ENCODE results near the gene CFAP141.
"Not testable (repeated sequence)": the region's sequence is repeated elsewhere in the genome, so short reads cannot be mapped to it uniquely, and the experiment has no call there.

CFAP141 gene

DNA sequence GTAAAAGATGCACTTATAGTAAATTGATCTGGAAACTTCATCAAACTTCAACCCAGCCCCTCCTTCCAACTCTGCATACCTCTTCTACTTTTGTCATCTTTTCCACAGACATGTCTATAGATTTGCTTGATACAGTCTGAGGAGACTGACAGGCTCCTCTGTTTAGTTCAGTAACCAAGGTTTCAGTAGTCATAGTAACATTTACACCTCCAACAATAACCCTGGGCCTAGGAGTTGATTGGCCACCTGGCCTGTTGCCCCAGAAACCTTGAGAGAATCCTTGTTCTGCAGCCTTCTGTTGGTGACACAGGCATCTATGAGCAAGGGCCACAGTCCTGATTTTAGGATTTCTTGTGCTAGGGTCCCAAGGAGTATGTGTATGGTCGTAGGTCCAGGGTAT lies at the start of gene CFAP141:
CFAP141 (minus strand) TSS at position 138 of the 400 bp plus-strand sequence; CDS start at position 112, 26 bp downstream.
- DNase-seq (ENCODE audit: low read depth in 2 of 2), result no peak

DNA sequence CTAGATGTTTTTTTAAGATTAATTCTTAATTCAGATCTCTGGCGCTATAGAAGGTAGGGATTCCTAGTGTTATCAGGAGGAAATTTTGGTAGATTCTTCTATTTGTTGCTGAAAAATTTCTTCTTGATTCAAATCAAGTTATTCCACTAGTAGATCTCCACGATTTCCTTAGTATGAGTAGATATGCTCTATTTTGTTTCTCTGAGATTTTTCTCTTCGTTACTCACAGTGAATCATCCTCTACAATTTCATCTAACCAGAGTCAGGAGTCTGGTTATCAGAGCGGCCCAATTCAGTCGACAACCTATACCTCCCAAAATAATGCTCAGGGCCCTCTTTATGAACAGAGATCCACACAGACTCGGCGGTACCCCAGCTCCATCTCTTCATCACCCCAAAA lies 47.5 kb upstream of the CFAP141 start:
- no peak for DNase-seq (ENCODE audit: low read depth in 2 of 2)

DNA sequence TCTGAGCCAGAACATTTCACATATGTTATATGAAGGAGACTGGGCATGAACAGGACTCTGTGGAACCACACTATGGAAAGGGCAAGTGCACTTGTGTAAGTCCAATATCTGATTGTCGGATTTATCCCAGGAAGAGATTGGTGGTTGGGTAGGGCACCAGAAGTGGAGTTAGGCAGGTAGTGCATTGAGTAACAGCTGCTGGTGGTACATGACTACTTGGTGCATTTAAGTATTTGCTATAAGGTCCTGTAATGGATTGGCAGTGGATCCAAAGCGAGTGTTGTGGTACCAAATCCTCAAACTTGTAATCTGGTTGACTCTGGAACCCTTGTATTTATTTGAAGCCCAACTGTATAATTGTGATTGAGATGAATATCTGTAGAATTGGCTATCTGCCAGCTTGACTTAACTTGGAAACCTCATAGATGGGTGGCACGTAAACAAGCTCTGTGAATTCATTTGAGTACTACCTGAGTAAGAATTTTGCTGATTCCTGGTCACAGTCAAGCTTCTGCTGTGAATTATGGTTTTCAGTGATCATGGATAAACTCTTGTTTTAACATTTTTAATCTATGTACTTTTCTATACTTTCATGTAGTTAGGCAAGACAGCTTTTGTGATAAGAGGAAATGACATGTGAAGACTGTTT lies 35.7 kb upstream of the CFAP141 start:
- no peak for DNase-seq (ENCODE audit: low read depth in 2 of 2)

- DNase-seq (ENCODE audit: low read depth in 2 of 2), result no peak
Observed at GRCh38 chr1:154240294-154240833, 34.2 kb upstream of the CFAP141 start.

DNA sequence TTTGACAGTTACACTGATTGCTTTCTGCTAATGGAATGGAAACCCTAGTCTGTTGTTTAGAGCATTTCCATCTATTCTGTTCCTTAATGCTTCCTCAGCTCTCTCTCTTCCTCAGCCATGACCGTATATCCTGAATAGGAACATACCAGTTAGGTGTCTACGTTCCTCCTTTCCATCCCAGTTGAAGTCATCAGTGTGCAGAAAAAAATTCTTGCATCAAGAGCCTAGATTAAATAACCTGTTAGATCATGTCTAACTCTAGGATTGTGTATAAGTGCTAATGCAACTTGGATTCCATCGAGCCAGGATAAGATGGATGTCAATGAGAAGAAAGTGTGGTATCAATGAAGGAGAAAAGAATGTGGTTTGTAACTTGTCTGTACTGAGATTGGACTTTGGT lies 33.4 kb upstream of the CFAP141 start:
- no peak for DNase-seq (ENCODE audit: low read depth in 2 of 2)

GRCh38 chr1:154237880-154238506 lies 31.9 kb upstream of the CFAP141 start:
- no peak for DNase-seq (ENCODE audit: low read depth in 2 of 2)

DNA sequence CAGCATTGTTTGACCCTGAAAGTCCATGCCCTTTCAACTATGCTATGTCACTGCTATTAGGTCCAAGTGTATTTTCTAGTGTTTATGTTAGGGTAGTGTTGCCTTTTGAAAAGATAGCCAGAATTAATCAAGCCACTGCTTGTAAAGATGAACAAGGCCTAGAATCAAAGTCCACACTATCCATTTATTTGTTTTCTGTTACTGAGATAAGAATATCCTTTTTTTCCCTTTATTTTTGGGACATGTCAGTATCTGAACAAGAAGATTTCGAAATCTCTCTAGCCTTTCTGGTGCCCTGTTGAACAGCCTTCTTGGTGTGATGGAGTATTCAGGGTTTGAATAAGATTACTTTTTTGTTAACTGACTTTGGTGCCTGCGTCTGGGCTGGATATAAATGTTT lies 31.3 kb upstream of the CFAP141 start:
- DNase-seq (ENCODE audit: low read depth in 2 of 2), result no peak

- DNase-seq (ENCODE audit: low read depth in 2 of 2), result no peak
Observed at GRCh38 chr1:154236855-154237254, 30.7 kb upstream of the CFAP141 start.

DNA sequence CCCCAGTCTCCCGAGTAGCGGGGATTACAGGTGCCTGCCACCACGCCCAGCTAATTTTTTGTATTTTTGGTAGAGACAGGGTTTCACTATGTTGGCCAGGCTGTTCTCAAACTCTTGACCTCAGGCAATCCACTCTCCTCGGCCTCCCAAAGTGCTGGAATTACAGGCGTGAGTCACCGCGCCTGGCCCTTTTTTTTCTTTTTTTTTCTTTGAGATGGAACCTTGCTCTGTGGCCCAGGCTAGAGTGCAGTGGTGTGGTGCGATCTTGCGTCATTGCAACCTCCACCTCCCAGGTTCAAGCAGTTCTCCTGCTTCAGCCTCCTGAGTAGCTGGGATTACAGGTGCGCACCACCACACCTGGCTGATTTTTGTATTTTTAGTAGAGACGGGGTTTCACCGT lies 27.0 kb upstream of the CFAP141 start:
- DNase-seq (ENCODE audit: low read depth in 2 of 2), result not testable (repeated sequence)

- not testable (repeated sequence) for DNase-seq (ENCODE audit: low read depth in 2 of 2)
Observed at GRCh38 chr1:154231112-154231511, 25.0 kb upstream of the CFAP141 start.

DNA sequence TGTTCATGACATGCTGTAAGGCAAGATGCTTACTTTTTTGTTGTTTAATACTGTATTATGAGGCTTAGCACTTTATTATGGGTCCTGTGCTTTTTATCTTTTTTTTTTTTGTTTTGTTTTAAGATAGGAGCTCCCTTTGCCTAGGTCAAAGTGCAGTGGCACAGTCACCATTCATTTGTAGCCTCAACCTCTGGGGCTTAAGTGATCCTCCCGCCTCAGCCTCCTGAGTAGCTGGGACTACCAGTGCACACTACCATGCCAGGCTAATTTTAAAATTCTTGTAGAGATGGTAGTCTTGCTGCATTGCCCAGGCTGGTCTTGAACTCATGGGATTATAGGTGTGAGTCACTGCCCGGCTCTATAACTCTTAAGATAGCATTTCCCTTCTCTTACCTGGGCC lies 19.2 kb upstream of the CFAP141 start:
- DNase-seq (ENCODE audit: low read depth in 2 of 2), result no peak

DNA sequence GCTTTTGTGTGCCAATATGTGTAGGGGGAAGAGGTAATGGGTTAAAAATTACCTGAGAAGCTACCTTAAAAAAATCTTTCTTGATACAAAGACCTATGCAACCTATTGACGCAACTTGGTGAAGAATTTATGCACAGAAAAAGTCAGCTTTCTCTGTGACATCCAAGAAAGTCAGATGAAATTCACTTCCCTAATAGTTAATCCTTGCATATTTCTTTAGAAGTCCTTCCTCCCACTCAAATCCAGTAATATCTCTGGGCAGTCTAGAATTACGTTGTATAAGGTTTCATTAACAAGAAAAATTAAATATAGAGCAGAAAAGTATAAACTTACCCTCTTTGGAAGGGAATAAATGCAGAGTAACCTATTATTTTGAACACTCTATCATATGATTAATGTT lies 17.5 kb upstream of the CFAP141 start:
- no peak for DNase-seq (ENCODE audit: low read depth in 2 of 2)

- no peak for DNase-seq (ENCODE audit: low read depth in 2 of 2)
Observed at GRCh38 chr1:154222918-154223317, 16.8 kb upstream of the CFAP141 start.

GRCh38 chr1:154222518-154222917 lies 16.4 kb upstream of the CFAP141 start:
- DNase-seq (ENCODE audit: low read depth in 2 of 2), result no peak

DNA sequence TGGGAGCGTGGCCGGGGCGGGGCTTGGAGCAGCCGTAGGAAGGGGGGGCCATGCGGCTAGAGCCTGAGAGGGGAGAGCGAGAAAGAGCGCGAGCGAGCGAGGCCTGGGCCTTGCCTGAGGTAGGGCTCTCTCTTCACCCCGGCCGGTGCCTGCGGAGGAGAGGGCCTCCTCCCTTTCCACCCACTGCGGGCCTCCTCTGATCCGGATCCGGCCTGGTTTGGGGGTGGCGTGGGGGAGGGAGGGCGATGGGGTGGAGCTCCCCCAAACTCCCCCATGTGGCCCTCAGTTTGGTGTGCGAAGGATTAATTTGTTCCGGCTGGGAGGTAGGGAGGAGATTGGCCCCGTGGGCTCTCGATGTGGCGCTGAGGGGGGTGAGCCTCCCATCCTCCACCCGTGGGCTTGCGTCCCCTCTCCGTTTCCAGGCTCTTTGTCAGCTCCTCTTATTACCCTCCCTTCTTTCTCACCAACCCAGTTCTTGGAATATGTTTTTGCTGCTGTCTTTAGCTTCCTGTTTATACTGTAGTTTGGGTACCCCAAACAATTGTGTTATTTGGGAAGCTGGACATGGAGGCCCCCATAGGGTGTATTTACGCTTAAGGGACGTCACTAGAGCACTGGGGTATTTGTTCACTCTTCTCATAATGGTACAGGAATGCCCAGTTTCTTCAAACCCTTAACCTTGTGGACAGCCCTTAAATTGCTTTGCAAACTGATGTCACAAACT lies 15.3 kb upstream of the CFAP141 start:
- peak; percentile 45 to 48 for DNase-seq (ENCODE audit: low read depth in 2 of 2)

- no peak for DNase-seq (ENCODE audit: low read depth in 2 of 2)
Observed at GRCh38 chr1:154220970-154221277, 14.8 kb upstream of the CFAP141 start.

GRCh38 chr1:154220071-154220969 lies 14.2 kb upstream of the CFAP141 start, which contains the start of gene UBAP2L:
Gene UBAP2L, plus strand, starts transcription at chr1:154220955. Its CDS starts 4,169 bp downstream, at chr1:154225124.
- peak; percentile 98 for DNase-seq (ENCODE audit: low read depth in 2 of 2)

DNA sequence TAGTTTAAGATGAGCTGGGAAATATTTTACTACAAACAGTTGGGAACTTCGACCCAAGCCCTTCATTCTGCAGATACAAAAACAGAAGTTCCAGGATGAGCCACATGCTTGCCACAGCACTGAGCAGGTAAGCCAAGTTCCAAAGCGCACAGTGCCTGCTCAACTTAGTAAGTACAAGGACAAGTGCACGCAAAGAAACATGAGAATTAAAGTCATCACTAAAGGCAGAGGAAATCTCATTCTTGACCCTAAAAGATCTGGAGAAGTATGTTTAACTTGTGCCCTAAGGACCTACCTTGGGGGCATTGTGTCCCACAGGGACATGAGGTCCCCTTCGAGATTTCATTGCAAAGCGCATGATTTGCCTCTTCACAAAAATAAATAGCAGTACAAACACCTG lies 13.4 kb upstream of the CFAP141 start:
- no peak for DNase-seq (ENCODE audit: low read depth in 2 of 2)

GRCh38 chr1:154218545-154218944 lies 12.4 kb upstream of the CFAP141 start:
- DNase-seq (ENCODE audit: low read depth in 2 of 2), result no peak

GRCh38 chr1:154213274-154213673 lies 7.1 kb upstream of the CFAP141 start:
- no peak for DNase-seq (ENCODE audit: low read depth in 2 of 2)

GRCh38 chr1:154212083-154212482 lies 6.0 kb upstream of the CFAP141 start:
- DNase-seq (ENCODE audit: low read depth in 2 of 2), result no peak
